Measurements from ENCODE around the gene PRODH2.

GRCh38 chr19:35781650-35782049, 31.0 kb downstream of the PRODH2 start:
- TF ChIP-seq POLR2A (IDR thresholded peaks at IDR 0.05) (no peak), CTCF (IDR thresholded peaks at IDR 0.05) (no peak)

Data from prostate gland (tissue), 2 donors.